ENCODE results near the gene ZNF618.

The ZNF618 gene

GRCh38 chr9:114099669-114100270 is 223.7 kb downstream of the ZNF618 start:
- no peaks in the 10 kb centered on the region for H3K4me1 ChIP-seq (ENCODE audit: control insufficient read depth, insufficient read depth, low read length)
- H3K4me3 ChIP-seq (ENCODE audit: low read depth, low read length), result no peak overlapping the region
- no peaks in the 10 kb centered on the region for H3K9me3 ChIP-seq (ENCODE audit: control insufficient read depth, insufficient read depth, low read length)
- no peak overlapping the region for H3K9ac ChIP-seq (ENCODE audit: low read depth, low read length)
- H3K36me3 ChIP-seq (ENCODE audit: control insufficient read depth, insufficient read depth, low read length), result no peaks in the 10 kb centered on the region
- H3K27me3 ChIP-seq (ENCODE audit: control insufficient read depth, insufficient read depth, low read length), result peaks cover 42% of the 10 kb centered on the region

- H3K9ac ChIP-seq (ENCODE audit: low read depth, low read length), result no peak overlapping the region
- no peaks in the 10 kb centered on the region for H3K4me1 ChIP-seq (ENCODE audit: control insufficient read depth, insufficient read depth, low read length)
- no peaks in the 10 kb centered on the region for H3K9me3 ChIP-seq (ENCODE audit: control insufficient read depth, insufficient read depth, low read length)
- peaks cover 42% of the 10 kb centered on the region for H3K27me3 ChIP-seq (ENCODE audit: control insufficient read depth, insufficient read depth, low read length)
- no peaks in the 10 kb centered on the region for H3K36me3 ChIP-seq (ENCODE audit: control insufficient read depth, insufficient read depth, low read length)
- no peak overlapping the region for H3K4me3 ChIP-seq (ENCODE audit: low read depth, low read length)
Measured at GRCh38 chr9:114100536-114100935, 224.4 kb downstream of the ZNF618 start.

GRCh38 chr9:114102484-114102883 is 226.4 kb downstream of the ZNF618 start:
- no peaks in the 10 kb centered on the region for H3K9me3 ChIP-seq (ENCODE audit: control insufficient read depth, insufficient read depth, low read length)
- no peak overlapping the region for H3K4me3 ChIP-seq (ENCODE audit: low read depth, low read length)
- H3K9ac ChIP-seq (ENCODE audit: low read depth, low read length), result no peak overlapping the region
- H3K4me1 ChIP-seq (ENCODE audit: control insufficient read depth, insufficient read depth, low read length), result no peaks in the 10 kb centered on the region
- H3K27me3 ChIP-seq (ENCODE audit: control insufficient read depth, insufficient read depth, low read length), result peaks cover 32% of the 10 kb centered on the region
- no peaks in the 10 kb centered on the region for H3K36me3 ChIP-seq (ENCODE audit: control insufficient read depth, insufficient read depth, low read length)

GRCh38 chr9:114105236-114105635 is 229.1 kb downstream of the ZNF618 start:
- no peaks in the 10 kb centered on the region for H3K9me3 ChIP-seq (ENCODE audit: control insufficient read depth, insufficient read depth, low read length)
- H3K9ac ChIP-seq (ENCODE audit: low read depth, low read length), result no peak overlapping the region
- H3K36me3 ChIP-seq (ENCODE audit: control insufficient read depth, insufficient read depth, low read length), result no peaks in the 10 kb centered on the region
- no peak overlapping the region for H3K4me3 ChIP-seq (ENCODE audit: low read depth, low read length)
- H3K4me1 ChIP-seq (ENCODE audit: control insufficient read depth, insufficient read depth, low read length), result peaks cover 4% of the 10 kb centered on the region
- H3K27me3 ChIP-seq (ENCODE audit: control insufficient read depth, insufficient read depth, low read length), result peaks cover 25% of the 10 kb centered on the region
